ENCODE measurements around the gene LAPTM4A. TPM values are rescaled to one million over a fixed set of nuclear protein-coding genes. Genes with fewer than 3 reads are reported as not detected.

Gene LAPTM4A
- total and polyA plus RNA-seq, 2 of the 4 experiments (the other 2 are of a cell fraction) = 97.7 to 401 TPM

- DNase-seq (peak; percentile 48), ATAC-seq (ENCODE audit: low read depth) (peak; percentile 85)
- CTCF ChIA-PET = interaction anchor here (1.8 kb wide), 1 partner anchor 10 kb away, joined by 7 read pairs; no protein-coding TSS in a partner anchor
- no peak overlapping the region for H2AK5ac ChIP-seq (ENCODE audit: low read depth, low read length)
- no peak overlapping the region for H4K5ac ChIP-seq (ENCODE audit: low read depth, low read length)
- intact Hi-C loops (cut with micrococcal nuclease) (no loop called here), in situ Hi-C loops (cut with MboI; ENCODE audit: low sequenced_read_pairs) (loop anchor here (10.0 kb wide), 1 partner anchor 60 kb away; no protein-coding TSS in a partner anchor), dilution Hi-C loops (cut with HindIII; ENCODE audit: low sequenced_read_pairs, unreplicated experiment) (no loop called here)
- H4K91ac ChIP-seq (ENCODE audit: insufficient read depth, low read depth, low read length) = no peak overlapping the region
- H3K4me1 ChIP-seq (ENCODE audit: control insufficient read depth, insufficient read depth, low read length) = no peaks in the 10 kb centered on the region
- no peak overlapping the region for H3K14ac ChIP-seq (replicated peaks; ENCODE audit: low read depth, low read length)
- H3K4me3 ChIP-seq (ENCODE audit: insufficient read depth, low read depth, low read length) = no peak overlapping the region
- H4K8ac ChIP-seq (ENCODE audit: low read depth in 2 of 2, low read length in 2 of 2) = no peak overlapping the region
- H3K36me3 ChIP-seq (ENCODE audit: control insufficient read depth, insufficient read depth, low read length) = peaks cover 12% of the 10 kb centered on the region
- peaks cover 2% of the 10 kb centered on the region; the same call in 1 of the 2 replicates for H3K9me1 ChIP-seq (ENCODE audit: insufficient read depth, low read length)
- WGBS, 2 experiments (ENCODE audit: extremely low coverage in 2 of 2, insufficient read length in 1 of 2) = no CpG with 5 or more reads among the region's 3 CpGs
- H3K18ac ChIP-seq (ENCODE audit: low read depth, low read length) = no peak overlapping the region
- POLR2A ChIA-PET (ENCODE audit: unreplicated experiment) = no interaction called here
- BruUV-seq (replicated peaks) = no TSS peak
- H2BK15ac ChIP-seq (ENCODE audit: low read depth, low read length) = no peak overlapping the region
- no peak overlapping the region for H3K27ac ChIP-seq (ENCODE audit: insufficient read depth, low read length)
- H3K27me3 ChIP-seq (ENCODE audit: control insufficient read depth, insufficient read depth, low read length) = no peaks in the 10 kb centered on the region
- peaks cover 0 to 9% of the 10 kb centered on the region in 2 experiments; a peak in 2 of 4 replicates for H3K79me1 ChIP-seq (ENCODE audit: low read depth in 1 of 2, low read length in 2 of 2)
- no peak overlapping the region for H2AK9ac ChIP-seq (replicated peaks; ENCODE audit: low read depth, low read length, poor library complexity)
- no peak overlapping the region for H2BK20ac ChIP-seq (ENCODE audit: low read depth, low read length)
- H3K23ac ChIP-seq (ENCODE audit: low read depth, low read length) = no peak overlapping the region
- no peak overlapping the region for H2BK5ac ChIP-seq (ENCODE audit: low read depth, low read length, poor library complexity, severe bottlenecking)
- TF ChIP-seq CEBPB (IDR thresholded peaks at IDR 0.05; ENCODE audit: low read depth, low read length) (0 out of 2 replicates have a peak, but pooled peaks have one; percentile 6), FOS (IDR thresholded peaks at IDR 0.05; ENCODE audit: low read depth, low read length) (no peak), POLR2A (IDR thresholded peaks at IDR 0.05; ENCODE audit: low read depth, low read length) (no peak), CHD1 (IDR thresholded peaks at IDR 0.05; ENCODE audit: low read depth, low read length) (no peak), RAD21 (IDR thresholded peaks at IDR 0.05; ENCODE audit: low read length) (no peak), SMC3 (IDR thresholded peaks at IDR 0.05; ENCODE audit: low read depth, low read length) (no peak)
- no peak overlapping the region for H3K56ac ChIP-seq (ENCODE audit: extremely low read depth, insufficient read depth, low read length)
- no peak overlapping the region for H2BK120ac ChIP-seq (ENCODE audit: low read depth, low read length)
- no peak overlapping the region for H2AFZ ChIP-seq (replicated peaks; ENCODE audit: low read length, poor library complexity)
- peaks cover 11% of the 10 kb centered on the region for H3K9me3 ChIP-seq (ENCODE audit: control insufficient read depth, insufficient read depth, low read length)
- no peaks in the 10 kb centered on the region; the same call in 1 of the 2 replicates for H4K20me1 ChIP-seq (ENCODE audit: insufficient read depth, low read length)
- H3K4ac ChIP-seq (ENCODE audit: low read depth, low read length) = no peak overlapping the region
- no peak overlapping the region for H3K4me2 ChIP-seq (ENCODE audit: low read depth, low read length)
- no peak overlapping the region for H3K9ac ChIP-seq (ENCODE audit: low read depth, low read length)
These were observed 26.2 kb downstream of the LAPTM4A start for GRCh38 chr2:20025065-20025786.
